ENCODE results near the gene KASH5.

Gene KASH5

DNA sequence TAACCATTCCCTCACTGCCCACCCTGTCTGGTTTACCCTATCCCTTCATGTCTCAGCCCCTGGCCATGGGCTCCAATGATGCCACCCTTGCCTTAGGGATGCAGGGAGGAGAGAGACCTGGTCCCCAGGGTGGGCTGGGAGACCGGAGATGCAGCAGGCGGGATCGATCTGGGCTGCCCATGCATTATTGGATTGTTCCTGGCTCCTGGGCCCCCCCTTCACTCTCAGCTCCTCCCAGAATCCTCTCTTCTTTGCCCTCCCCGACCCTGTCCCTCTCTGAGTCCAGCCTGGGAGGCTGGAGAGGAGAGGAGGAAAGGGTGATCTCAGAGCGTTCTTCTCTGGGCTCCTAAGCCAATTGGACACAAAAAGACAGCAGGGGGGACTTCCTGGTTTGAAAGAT is 5.8 kb downstream of the KASH5 start:
- H3K27me3 ChIP-seq (ENCODE audit: insufficient read depth, poor library complexity, severe bottlenecking), result peaks cover 3% of the 10 kb centered on the region

DNA sequence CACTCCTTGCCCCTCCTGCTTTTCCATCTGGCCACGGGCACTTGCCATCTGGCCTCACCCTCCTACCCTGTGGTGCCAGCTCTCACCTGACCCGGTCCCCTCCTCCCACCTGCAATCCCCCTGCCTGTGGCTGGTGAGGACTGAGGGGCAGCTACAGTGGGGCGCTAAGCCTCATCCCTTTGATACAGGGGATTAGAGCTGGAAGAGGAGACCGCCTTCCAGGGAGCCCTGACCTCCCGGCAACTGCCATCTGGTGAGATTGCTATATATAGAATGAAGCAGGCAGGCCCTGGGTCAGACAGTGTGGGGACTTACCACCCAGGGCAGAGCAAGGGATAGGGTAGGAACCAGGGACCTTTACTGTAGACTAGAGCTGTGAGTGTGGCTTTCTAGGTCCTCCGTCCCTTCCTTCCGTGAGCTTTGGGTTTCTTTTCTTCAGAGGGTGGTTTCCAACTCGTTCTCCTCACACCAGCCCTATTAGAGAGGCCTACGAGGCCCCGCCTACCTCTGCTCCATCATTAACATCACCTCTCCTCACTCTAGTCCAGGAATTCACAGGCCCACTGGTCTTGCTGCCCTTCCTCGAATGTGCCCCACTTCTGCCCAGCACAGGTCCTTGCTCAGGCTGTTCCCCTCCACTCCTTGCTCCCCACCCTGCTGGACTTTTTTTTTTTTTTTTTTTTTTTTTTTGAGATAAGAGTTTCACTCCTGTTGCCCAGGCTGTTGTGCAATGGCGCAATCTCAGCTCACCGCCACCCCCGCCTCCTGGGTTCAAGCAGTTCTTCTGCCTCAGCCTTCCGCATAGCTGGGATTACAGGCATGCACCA is 7.7 kb downstream of the KASH5 start:
- H3K4me3 ChIP-seq (replicated peaks; ENCODE audit: insufficient read depth, low read length), result no peak overlapping the region
- DNase-seq (ENCODE audit: low read depth in 1 of 2, low spot score in 1 of 2), result no peak
- no peak for TF ChIP-seq GABPA (IDR thresholded peaks at IDR 0.05; ENCODE audit: low read depth)
- TF ChIP-seq SPI1 (IDR thresholded peaks at IDR 0.05; ENCODE audit: borderline replicate concordance, low read depth), result no peak
- TF ChIP-seq, protein P1, sequence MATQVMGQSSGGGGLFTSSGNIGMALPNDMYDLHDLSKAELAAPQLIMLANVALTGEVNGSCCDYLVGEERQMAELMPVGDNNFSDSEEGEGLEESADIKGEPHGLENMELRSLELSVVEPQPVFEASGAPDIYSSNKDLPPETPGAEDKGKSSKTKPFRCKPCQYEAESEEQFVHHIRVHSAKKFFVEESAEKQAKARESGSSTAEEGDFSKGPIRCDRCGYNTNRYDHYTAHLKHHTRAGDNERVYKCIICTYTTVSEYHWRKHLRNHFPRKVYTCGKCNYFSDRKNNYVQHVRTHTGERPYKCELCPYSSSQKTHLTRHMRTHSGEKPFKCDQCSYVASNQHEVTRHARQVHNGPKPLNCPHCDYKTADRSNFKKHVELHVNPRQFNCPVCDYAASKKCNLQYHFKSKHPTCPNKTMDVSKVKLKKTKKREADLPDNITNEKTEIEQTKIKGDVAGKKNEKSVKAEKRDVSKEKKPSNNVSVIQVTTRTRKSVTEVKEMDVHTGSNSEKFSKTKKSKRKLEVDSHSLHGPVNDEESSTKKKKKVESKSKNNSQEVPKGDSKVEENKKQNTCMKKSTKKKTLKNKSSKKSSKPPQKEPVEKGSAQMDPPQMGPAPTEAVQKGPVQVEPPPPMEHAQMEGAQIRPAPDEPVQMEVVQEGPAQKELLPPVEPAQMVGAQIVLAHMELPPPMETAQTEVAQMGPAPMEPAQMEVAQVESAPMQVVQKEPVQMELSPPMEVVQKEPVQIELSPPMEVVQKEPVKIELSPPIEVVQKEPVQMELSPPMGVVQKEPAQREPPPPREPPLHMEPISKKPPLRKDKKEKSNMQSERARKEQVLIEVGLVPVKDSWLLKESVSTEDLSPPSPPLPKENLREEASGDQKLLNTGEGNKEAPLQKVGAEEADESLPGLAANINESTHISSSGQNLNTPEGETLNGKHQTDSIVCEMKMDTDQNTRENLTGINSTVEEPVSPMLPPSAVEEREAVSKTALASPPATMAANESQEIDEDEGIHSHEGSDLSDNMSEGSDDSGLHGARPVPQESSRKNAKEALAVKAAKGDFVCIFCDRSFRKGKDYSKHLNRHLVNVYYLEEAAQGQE (IDR thresholded peaks at IDR 0.05; ENCODE audit: insufficient replicate concordance, low read depth), result no peak
- TF ChIP-seq, protein P2, sequence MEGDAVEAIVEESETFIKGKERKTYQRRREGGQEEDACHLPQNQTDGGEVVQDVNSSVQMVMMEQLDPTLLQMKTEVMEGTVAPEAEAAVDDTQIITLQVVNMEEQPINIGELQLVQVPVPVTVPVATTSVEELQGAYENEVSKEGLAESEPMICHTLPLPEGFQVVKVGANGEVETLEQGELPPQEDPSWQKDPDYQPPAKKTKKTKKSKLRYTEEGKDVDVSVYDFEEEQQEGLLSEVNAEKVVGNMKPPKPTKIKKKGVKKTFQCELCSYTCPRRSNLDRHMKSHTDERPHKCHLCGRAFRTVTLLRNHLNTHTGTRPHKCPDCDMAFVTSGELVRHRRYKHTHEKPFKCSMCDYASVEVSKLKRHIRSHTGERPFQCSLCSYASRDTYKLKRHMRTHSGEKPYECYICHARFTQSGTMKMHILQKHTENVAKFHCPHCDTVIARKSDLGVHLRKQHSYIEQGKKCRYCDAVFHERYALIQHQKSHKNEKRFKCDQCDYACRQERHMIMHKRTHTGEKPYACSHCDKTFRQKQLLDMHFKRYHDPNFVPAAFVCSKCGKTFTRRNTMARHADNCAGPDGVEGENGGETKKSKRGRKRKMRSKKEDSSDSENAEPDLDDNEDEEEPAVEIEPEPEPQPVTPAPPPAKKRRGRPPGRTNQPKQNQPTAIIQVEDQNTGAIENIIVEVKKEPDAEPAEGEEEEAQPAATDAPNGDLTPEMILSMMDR (IDR thresholded peaks at IDR 0.05; ENCODE audit: insufficient read depth, low read length), result no peak
- TF ChIP-seq POLR2AphosphoS5 (IDR thresholded peaks at IDR 0.05; ENCODE audit: low read depth), result no peak
- H3K27me3 ChIP-seq (ENCODE audit: insufficient read depth, poor library complexity, severe bottlenecking), result peaks cover 3% of the 10 kb centered on the region
- no peak overlapping the region for H3K27ac ChIP-seq (replicated peaks)

More for the DNA sequence above, 5.8 kb downstream of the KASH5 start:
- Histone ChIP-seq H3K27ac (replicated peaks) (no peak overlapping the region), H3K4me3 (replicated peaks; ENCODE audit: insufficient read depth, low read length) (no peak overlapping the region)
- DNase-seq (ENCODE audit: low read depth in 1 of 2, low spot score in 1 of 2), result no peak
- TF ChIP-seq GABPA (IDR thresholded peaks at IDR 0.05; ENCODE audit: low read depth) (no peak), SPI1 (IDR thresholded peaks at IDR 0.05; ENCODE audit: borderline replicate concordance, low read depth) (no peak), POLR2AphosphoS5 (IDR thresholded peaks at IDR 0.05; ENCODE audit: low read depth) (no peak)
- TF ChIP-seq, protein P1 (IDR thresholded peaks at IDR 0.05; ENCODE audit: insufficient replicate concordance, low read depth), result no peak
- TF ChIP-seq, protein P2 (IDR thresholded peaks at IDR 0.05; ENCODE audit: insufficient read depth, low read length), result no peak

DNA sequence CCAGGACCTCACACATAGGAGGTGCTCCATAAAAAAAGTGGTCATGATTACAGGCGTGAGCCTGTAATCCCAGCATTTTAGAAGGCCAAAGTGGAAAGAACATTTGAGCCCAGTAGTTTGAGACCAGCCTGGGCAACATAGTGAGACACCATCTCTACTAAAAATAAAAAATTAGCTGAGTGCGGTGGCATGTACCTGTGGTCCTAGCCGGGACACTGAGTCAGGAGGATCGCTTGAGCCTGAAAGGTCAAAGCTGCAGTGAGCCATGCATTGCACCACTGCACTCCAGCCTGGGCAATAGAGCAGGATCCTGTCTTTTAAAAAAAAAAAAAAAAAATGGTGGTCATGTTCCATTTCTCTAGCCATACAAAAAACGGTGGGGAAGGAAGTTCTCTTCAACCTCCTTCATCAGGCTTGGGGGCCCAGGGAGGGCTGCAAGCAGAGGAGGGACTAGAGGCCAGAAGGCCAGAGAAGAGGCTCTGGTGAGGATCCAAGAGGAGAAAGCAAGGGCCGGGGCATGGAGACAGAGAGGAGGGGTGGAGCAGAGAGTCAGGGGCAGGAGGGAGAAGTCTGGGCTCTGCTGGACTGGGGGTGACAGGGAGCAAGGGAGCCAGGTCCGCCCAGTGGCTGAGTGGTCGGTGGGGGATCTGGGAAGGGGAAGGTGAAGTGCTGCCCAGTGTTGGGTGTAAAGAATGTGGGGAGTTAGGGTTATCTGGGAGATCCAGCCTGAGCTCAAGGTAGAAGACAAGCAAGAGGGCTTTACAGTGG is 8.9 kb downstream of the KASH5 start:
- peaks cover 3% of the 10 kb centered on the region for H3K27me3 ChIP-seq (ENCODE audit: insufficient read depth, poor library complexity, severe bottlenecking)
- TF ChIP-seq GABPA (IDR thresholded peaks at IDR 0.05; ENCODE audit: low read depth) (no peak), POLR2AphosphoS5 (IDR thresholded peaks at IDR 0.05; ENCODE audit: low read depth) (no peak), SPI1 (IDR thresholded peaks at IDR 0.05; ENCODE audit: borderline replicate concordance, low read depth) (no peak)
- TF ChIP-seq, protein P1 (IDR thresholded peaks at IDR 0.05; ENCODE audit: insufficient replicate concordance, low read depth), result no peak
- TF ChIP-seq, protein P2 (IDR thresholded peaks at IDR 0.05; ENCODE audit: insufficient read depth, low read length), result no peak
- H3K4me3 ChIP-seq (replicated peaks; ENCODE audit: insufficient read depth, low read length), result no peak overlapping the region
- H3K27ac ChIP-seq (replicated peaks), result no peak overlapping the region
- DNase-seq (ENCODE audit: low read depth in 1 of 2, low spot score in 1 of 2), result no peak
